Ascending aorta (tissue), 2 donors: ENCODE results near the gene NFATC2. TPM values are rescaled to one million over a fixed set of nuclear protein-coding genes. Genes with fewer than 3 reads are reported as not detected.

ENCODE experiments used
- DNase-seq, 2 donors: peaks; one replicate each; pipeline ENCODE4 v3.0.0-alpha.2; 2019; ENCODE audit warnings: low spot score in 2 of 2
- H3K27ac ChIP-seq, 2 donors: fragments of 200-600 bp; sonication (generic); one replicate each; pipeline ENCODE4 v1.5.1; 2016 to 2017; ENCODE audit warnings: mild to moderate bottlenecking in 1 of 2
- H3K27me3 ChIP-seq: fragments of 200-600 bp; sonication (generic); one replicate; pipeline ENCODE4 v1.5.1; 2017
- H3K36me3 ChIP-seq, 2 donors: fragments of 200-600 bp; sonication (generic); one replicate each; pipeline ENCODE4 v1.5.1; 2016
- H3K4me1 ChIP-seq, 2 donors: fragments of 200-600 bp; sonication (generic); one replicate each; pipeline ENCODE4 v1.5.1; 2016 to 2017; ENCODE audit warnings: mild to moderate bottlenecking in 1 of 2
- H3K4me3 ChIP-seq, 2 donors: fragments of 200-600 bp; sonication (generic); one replicate each; pipeline ENCODE4 v1.5.1; 2016 to 2017; ENCODE audit warnings: mild to moderate bottlenecking in 1 of 2
- H3K9me3 ChIP-seq, 2 donors: fragments of 200-600 bp; sonication (generic); one replicate each; pipeline ENCODE4 v1.5.1; 2016
- intact Hi-C: fragments of 100-400 bp; cut with DNase I; formaldehyde crosslinking; loops from one replicate; pipeline ENCODE4 v1.15.1; 2023
- total RNA-seq: library from RNA; depleted of rRNA; stranded (reverse); fragments of >200 nt; gene quantifications from one replicate; pipeline ENCODE4 v1.1.0, GENCODE V29; 2016
- TF ChIP-seq, protein P1 (sequence below), 3 experiments: fragments of 200-600 bp in 2 of 3; fragments of 450-650 bp in 1 of 3; sonication (generic) in 2 of 3; IDR thresholded peaks; one replicate each; pipeline ENCODE4 v1.5.1; 2016 to 2019; ENCODE audit warnings: antibody characterized with exemption in 3 of 3, mild to moderate bottlenecking in 1 of 3, moderate library complexity in 1 of 3

Gene NFATC2
- total RNA-seq, result 7.9 TPM

DNA sequence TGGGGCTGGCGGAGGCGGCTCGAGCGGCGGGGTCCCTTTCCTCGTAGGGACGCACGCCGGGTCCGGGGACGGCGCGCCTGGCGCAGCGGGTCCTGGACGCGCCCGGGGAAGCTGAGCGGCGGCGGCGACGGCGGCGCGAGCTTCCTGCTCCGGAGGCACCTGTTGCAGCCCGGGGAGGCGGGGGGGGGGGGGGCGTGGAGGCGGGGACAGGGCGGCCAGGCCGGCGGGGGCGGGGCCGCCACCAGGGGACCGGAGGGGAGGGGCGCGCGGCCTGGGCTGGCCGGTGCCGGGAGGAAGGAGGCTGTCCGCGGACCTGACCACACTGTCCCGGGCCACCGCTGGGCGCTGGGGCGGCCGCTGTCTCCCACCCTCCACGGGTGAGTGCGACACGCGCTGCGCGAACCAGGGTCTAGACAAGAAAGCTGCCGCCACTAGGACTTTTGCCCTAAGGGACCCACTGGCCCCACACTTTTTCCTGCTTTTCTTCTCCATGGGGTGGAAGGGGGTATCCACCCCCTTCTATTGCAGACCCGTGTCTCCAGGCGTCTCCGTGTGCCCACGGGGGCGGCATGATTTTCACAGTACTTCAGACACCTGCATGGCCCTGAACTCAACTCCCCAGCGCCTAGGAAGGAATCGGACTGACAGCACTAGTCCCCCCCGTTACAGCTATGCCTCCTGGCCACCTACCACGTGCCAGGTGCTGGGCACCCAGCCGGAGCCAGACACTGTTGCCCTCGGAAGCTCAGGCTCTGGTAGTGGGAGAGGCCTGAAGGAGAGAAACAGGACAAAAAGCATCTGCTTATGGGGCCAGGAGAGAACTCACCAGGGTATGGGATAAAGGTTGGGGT, at the start of gene NFATC2:
Gene NFATC2 (minus strand): TSS at position 149 of the 851 bp plus-strand sequence. CDS start 220 bp downstream, outside the sequence.
- peaks cover 3 to 15% of the 10 kb centered on the region in 2 donors for H3K4me1 ChIP-seq
- no peaks in the 10 kb centered on the region for H3K36me3 ChIP-seq
- intact Hi-C loops, result loop anchor here (5.0 kb wide), 1 partner anchor 50 kb away; no protein-coding TSS in a partner anchor
- H3K27me3 ChIP-seq, result no peaks in the 10 kb centered on the region
- H3K9me3 ChIP-seq, result no peaks in the 10 kb centered on the region
- DNase-seq, result no peak
- H3K4me3 ChIP-seq, result peak within 1 kb of the TSS; percentile 54 to 65
- TF ChIP-seq, protein P1, sequence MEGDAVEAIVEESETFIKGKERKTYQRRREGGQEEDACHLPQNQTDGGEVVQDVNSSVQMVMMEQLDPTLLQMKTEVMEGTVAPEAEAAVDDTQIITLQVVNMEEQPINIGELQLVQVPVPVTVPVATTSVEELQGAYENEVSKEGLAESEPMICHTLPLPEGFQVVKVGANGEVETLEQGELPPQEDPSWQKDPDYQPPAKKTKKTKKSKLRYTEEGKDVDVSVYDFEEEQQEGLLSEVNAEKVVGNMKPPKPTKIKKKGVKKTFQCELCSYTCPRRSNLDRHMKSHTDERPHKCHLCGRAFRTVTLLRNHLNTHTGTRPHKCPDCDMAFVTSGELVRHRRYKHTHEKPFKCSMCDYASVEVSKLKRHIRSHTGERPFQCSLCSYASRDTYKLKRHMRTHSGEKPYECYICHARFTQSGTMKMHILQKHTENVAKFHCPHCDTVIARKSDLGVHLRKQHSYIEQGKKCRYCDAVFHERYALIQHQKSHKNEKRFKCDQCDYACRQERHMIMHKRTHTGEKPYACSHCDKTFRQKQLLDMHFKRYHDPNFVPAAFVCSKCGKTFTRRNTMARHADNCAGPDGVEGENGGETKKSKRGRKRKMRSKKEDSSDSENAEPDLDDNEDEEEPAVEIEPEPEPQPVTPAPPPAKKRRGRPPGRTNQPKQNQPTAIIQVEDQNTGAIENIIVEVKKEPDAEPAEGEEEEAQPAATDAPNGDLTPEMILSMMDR (IDR thresholded peaks at IDR 0.05), result no peak
- H3K27ac ChIP-seq, result peak within 1 kb of the TSS; percentile 75 to 76

DNA sequence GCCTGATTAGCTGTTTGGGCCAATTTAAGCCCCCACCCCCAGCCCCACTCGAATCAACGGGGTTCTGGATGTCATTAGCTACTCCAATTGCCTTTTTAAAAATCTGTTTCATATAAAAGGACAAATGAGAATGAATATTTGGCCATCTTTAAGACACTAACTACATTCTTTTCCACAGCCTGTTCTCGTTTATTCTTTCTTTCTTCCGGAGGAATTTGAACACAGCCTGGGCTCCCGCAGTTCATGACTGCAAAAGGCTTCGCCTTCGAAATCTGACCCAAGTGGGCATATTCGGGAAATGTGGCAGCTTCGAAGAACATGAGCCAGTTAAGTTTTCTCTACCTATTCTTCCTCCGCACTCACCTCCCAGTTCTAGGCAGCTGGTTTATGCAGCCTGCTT, 49.4 kb upstream of the NFATC2 start:
- Histone ChIP-seq H3K27me3 (no peaks in the 10 kb centered on the region), H3K36me3 (no peaks in the 10 kb centered on the region), H3K27ac (no peak overlapping the region), H3K4me1 (peaks cover 0 to 13% of the 10 kb centered on the region in 2 donors), H3K9me3 (no peaks in the 10 kb centered on the region), H3K4me3 (no peak overlapping the region)
- intact Hi-C loops, result loop anchor here (5.0 to 10.0 kb wide), 2 partner anchors 50 to 147 kb away; partner anchors contain the start of gene NFATC2
- TF ChIP-seq, protein P1 (IDR thresholded peaks at IDR 0.05), result no peak
- no peak for DNase-seq

DNA sequence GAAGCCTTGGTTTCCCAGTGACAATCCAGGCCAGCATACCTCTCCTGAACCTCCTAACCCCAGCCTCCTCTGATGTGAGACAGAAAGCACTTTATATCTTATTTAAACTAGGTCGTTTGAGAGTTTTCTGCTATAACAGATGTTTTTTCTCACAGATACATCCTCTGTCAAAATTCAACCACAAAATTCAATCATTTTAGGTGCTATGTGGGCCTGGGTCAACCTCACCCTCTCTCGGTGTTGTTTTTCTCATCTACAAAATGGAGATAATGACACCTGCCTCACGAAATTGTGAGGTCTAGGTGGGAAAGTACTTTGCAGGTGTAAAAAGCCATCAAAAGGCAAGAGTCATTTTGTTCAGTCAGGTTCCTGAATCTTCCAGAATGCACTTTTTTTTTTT, 46.2 kb upstream of the NFATC2 start:
- Histone ChIP-seq H3K27me3 (no peaks in the 10 kb centered on the region), H3K9me3 (no peaks in the 10 kb centered on the region), H3K4me1 (peaks cover 0 to 4% of the 10 kb centered on the region in 2 donors), H3K4me3 (no peak overlapping the region), H3K36me3 (no peaks in the 10 kb centered on the region), H3K27ac (no peak overlapping the region)
- intact Hi-C loops, result no loop called here
- TF ChIP-seq, protein P1 (IDR thresholded peaks at IDR 0.05), result no peak
- no peak for DNase-seq

DNA sequence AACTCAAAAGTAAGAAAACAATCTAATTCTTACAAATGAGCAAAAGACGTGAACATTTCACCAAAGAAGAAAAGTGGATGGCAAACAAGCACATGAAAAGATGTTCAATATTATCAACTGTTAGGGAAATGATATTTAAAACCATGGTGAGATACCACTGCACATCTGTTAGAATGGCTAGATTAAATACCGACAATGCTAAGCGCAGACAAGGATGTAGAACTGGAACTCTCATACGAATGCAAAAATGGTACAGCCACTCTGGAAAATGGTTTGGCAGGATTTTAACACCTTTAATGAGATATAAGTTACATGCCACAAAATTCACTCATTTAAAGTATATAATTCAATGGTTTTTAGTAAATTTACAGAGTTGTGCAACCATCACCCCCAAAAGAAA, 44.6 kb upstream of the NFATC2 start:
- intact Hi-C loops, result no loop called here
- no peak overlapping the region for H3K4me3 ChIP-seq
- no peaks in the 10 kb centered on the region for H3K36me3 ChIP-seq
- TF ChIP-seq, protein P1 (IDR thresholded peaks at IDR 0.05), result no peak
- H3K27me3 ChIP-seq, result no peaks in the 10 kb centered on the region
- H3K4me1 ChIP-seq, result no peaks in the 10 kb centered on the region
- no peak for DNase-seq
- no peaks in the 10 kb centered on the region for H3K9me3 ChIP-seq
- no peak overlapping the region for H3K27ac ChIP-seq

DNA sequence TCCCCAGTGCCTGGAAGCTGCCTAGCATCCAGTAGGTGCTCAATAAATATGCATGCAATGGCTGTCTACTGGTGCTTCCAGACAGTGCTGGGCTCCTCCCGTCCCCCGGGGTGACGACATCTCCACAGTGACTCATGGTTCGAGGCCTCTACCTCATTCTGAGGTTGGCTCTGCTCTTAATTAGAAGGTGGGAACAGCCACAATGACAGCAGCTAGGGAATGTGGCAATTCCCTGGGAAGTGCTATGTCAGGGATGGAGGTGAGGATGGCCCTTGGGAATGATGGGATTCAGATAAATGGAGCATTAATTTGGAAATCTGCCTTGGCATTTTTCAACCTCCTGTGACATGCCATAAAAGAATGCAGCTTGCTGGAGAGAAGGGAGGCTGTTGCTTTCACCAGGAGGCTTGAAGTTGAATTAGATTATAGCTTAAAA, 43.5 kb upstream of the NFATC2 start:
- no peak for DNase-seq
- TF ChIP-seq, protein P1 (IDR thresholded peaks at IDR 0.05), result no peak
- H3K27me3 ChIP-seq, result no peaks in the 10 kb centered on the region
- no peak overlapping the region for H3K27ac ChIP-seq
- no peak overlapping the region for H3K4me3 ChIP-seq
- intact Hi-C loops, result no loop called here
- H3K4me1 ChIP-seq, result no peaks in the 10 kb centered on the region
- no peaks in the 10 kb centered on the region for H3K9me3 ChIP-seq
- H3K36me3 ChIP-seq, result no peaks in the 10 kb centered on the region
